PC-3 (cell line): Measurements from ENCODE around the gene SFXN3. TPM values are rescaled to one million over a fixed set of nuclear protein-coding genes. Genes with fewer than 3 reads are reported as not detected.
"Not testable (repeated sequence)": the region's sequence is repeated elsewhere in the genome, so short reads cannot be mapped to it uniquely, and the experiment has no call there.

ENCODE experiments used
- ATAC-seq: fragments of 200-7000 bp; cut with Tn5 transposase; 2 replicates; pipeline ENCODE4 v1.9.1; 2020; ENCODE audit warnings: mild to moderate bottlenecking, moderate library complexity
- BruUV-seq: library from RNA; stranded (reverse); fragments of 400-500 nt; replicated peaks from 2 replicates; lab custom pipeline; 2021; lab: Mats Ljungman, UMichigan
- CTCF ChIA-PET: fragments of 300-600 bp; sonication (Branson Sonifier 250); formaldehyde crosslinking; loops from one replicate; lab custom pipeline; 2022; ENCODE audit warnings: antibody characterized with exemption; lab: Charles Lee
- POLR2A ChIA-PET: fragments of 300-600 bp; sonication (Branson Sonifier 250); formaldehyde crosslinking; loops from one replicate; lab custom pipeline; 2022; ENCODE audit warnings: antibody characterized with exemption; ENCODE audit not compliant: unreplicated experiment; lab: Charles Lee
- DNase-seq: peaks from one replicate; pipeline ENCODE4 v3.0.0-alpha.2; 2015
- H2AFZ ChIP-seq: fragments of 300-600 bp; sonication (generic); 2 replicates; pipeline ENCODE4 v1.6.0; 2016; ENCODE audit warnings: antibody characterized with exemption, low read length
- H3F3A ChIP-seq: fragments of 300-600 bp; sonication (generic); one replicate; pipeline ENCODE4 v1.6.0; 2017; ENCODE audit warnings: antibody characterized with exemption, low read length, control low read depth, mild to moderate bottlenecking; ENCODE audit not compliant: unreplicated experiment
- H3K27ac ChIP-seq: fragments of 300-600 bp; sonication (generic); 2 replicates; pipeline ENCODE4 v1.5.1; 2016; ENCODE audit warnings: mild to moderate bottlenecking, low read length
- H3K27me3 ChIP-seq: fragments of 300-600 bp; sonication (generic); 2 replicates; pipeline ENCODE4 v1.6.1; 2016; ENCODE audit warnings: low read length, mixed read lengths
- H3K36me3 ChIP-seq: fragments of 300-600 bp; sonication (generic); 2 replicates; pipeline ENCODE4 v1.6.1; 2016; ENCODE audit warnings: low read depth, mixed run types, low read length, mixed read lengths
- H3K4me1 ChIP-seq: fragments of 300-600 bp; sonication (generic); 2 replicates; pipeline ENCODE4 v1.5.1; 2016; ENCODE audit warnings: low read length; ENCODE audit not compliant: insufficient read depth
- H3K4me2 ChIP-seq: fragments of 300-600 bp; sonication (generic); 2 replicates; pipeline ENCODE4 v1.6.0; 2016; ENCODE audit warnings: low read length
- H3K4me3 ChIP-seq: fragments of 300-600 bp; sonication (generic); 2 replicates; pipeline ENCODE4 v1.5.1; 2016; ENCODE audit warnings: mild to moderate bottlenecking, low read length, mixed read lengths
- H3K79me2 ChIP-seq: fragments of 300-600 bp; sonication (generic); 2 replicates; pipeline ENCODE4 v1.6.1; 2017; ENCODE audit warnings: low read length, mixed read lengths
- H3K9ac ChIP-seq: fragments of 300-600 bp; sonication (generic); 2 replicates; pipeline ENCODE4 v1.6.0; 2016; ENCODE audit warnings: mild to moderate bottlenecking, low read length
- H3K9me2 ChIP-seq: fragments of 300-600 bp; sonication (generic); replicated peaks from 2 replicates; pipeline ENCODE4 v1.6.1; 2016; ENCODE audit warnings: mixed run types, low read length, mixed read lengths
- H3K9me3 ChIP-seq: fragments of 300-600 bp; sonication (generic); 2 replicates; pipeline ENCODE4 v1.6.1; 2016; ENCODE audit warnings: low read length, mixed read lengths
- H4K20me1 ChIP-seq: fragments of 300-600 bp; sonication (generic); 2 replicates; pipeline ENCODE4 v1.6.1; 2016; ENCODE audit warnings: low read length, mixed read lengths
- EZH2 ChIP-seq: fragments of 300-600 bp; sonication (generic); IDR thresholded peaks from one replicate; pipeline ENCODE4 v1.6.1; 2017; ENCODE audit warnings: antibody characterized with exemption, mild to moderate bottlenecking, low read length; ENCODE audit not compliant: unreplicated experiment
- EZH2phosphoT487 ChIP-seq: fragments of 300-600 bp; sonication (generic); IDR thresholded peaks from 2 replicates; pipeline ENCODE4 v1.6.1; 2018; ENCODE audit warnings: mild to moderate bottlenecking, antibody characterized with exemption, low read length, borderline replicate concordance
- intact Hi-C: fragments of 100-400 bp; cut with micrococcal nuclease; formaldehyde crosslinking; loops from 2 replicates; pipeline ENCODE4 v1.9.0; 2023
- total RNA-seq: library from RNA; depleted of rRNA; stranded (reverse); fragments of >200 nt; gene quantifications from 2 replicates; pipeline ENCODE4 v1.2.3, GENCODE V29; 2014
- TF ChIP-seq, protein P1 (sequence below): fragments of 300-600 bp; sonication (generic); conservative IDR thresholded peaks from 2 replicates; pipeline ENCODE4 v1.5.1; 2017; ENCODE audit warnings: antibody characterized with exemption, low read depth, mild to moderate bottlenecking, low read length

The SFXN3 gene
- total RNA-seq, 1 experiment from 2014 or later = 46.7 TPM

DNA sequence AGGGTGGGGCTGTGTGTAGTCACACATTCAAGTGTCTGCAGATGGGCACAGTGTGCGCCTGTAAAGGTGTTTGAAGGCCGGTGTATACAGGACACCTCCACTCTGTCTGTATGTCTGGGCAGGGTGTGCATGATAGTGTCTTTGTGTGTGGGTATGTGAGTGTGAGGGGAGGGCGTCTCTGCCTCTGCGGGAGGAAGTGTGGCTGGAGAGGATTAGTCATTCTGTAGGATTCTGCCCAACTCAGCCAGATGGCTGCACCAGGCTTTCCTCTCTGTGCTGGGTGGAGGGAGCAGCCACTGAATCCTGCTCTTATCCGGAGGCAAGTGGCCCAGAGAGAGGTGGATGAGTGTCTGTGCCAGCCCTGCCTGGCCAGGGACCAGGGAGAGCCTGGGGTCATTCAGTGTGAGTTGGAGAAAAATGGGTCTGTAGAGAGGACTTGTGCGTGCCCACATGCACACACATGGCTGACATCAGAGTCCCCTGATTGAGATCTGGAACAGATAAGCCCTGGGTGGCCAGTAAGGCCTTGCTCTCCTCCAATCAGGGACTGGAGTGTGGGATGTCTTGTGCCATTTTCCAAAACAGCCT is 1.7 kb downstream of the SFXN3 start:
- POLR2A ChIA-PET = no interaction called here
- H3K4me2 ChIP-seq = peak overlapping the region; percentile 96
- H3F3A ChIP-seq = no peaks in the 10 kb centered on the region
- H3K9ac ChIP-seq = peak overlapping the region; percentile 85
- no peaks in the 10 kb centered on the region for H3K9me2 ChIP-seq
- no peaks in the 10 kb centered on the region for H3K9me3 ChIP-seq
- peak overlapping the region; percentile 95 for H3K27ac ChIP-seq
- peak; percentile 77 for DNase-seq
- TF ChIP-seq EZH2phosphoT487 (no peak), EZH2 (no peak)
- TF ChIP-seq, protein P1, sequence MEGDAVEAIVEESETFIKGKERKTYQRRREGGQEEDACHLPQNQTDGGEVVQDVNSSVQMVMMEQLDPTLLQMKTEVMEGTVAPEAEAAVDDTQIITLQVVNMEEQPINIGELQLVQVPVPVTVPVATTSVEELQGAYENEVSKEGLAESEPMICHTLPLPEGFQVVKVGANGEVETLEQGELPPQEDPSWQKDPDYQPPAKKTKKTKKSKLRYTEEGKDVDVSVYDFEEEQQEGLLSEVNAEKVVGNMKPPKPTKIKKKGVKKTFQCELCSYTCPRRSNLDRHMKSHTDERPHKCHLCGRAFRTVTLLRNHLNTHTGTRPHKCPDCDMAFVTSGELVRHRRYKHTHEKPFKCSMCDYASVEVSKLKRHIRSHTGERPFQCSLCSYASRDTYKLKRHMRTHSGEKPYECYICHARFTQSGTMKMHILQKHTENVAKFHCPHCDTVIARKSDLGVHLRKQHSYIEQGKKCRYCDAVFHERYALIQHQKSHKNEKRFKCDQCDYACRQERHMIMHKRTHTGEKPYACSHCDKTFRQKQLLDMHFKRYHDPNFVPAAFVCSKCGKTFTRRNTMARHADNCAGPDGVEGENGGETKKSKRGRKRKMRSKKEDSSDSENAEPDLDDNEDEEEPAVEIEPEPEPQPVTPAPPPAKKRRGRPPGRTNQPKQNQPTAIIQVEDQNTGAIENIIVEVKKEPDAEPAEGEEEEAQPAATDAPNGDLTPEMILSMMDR = no peak
- peaks cover 8% of the 10 kb centered on the region for H3K4me1 ChIP-seq
- peak overlapping the region; percentile 80 for H2AFZ ChIP-seq
- peaks cover 8% of the 10 kb centered on the region; the same call in 1 of the 2 replicates for H3K36me3 ChIP-seq
- ATAC-seq = peak; percentile 64
- peaks cover 16% of the 10 kb centered on the region for H3K79me2 ChIP-seq
- intact Hi-C loops = no loop called here
- BruUV-seq = TSS peak; percentile 32
- H4K20me1 ChIP-seq = no peaks in the 10 kb centered on the region
- H3K4me3 ChIP-seq = peak overlapping the region; percentile 83
- CTCF ChIA-PET = no interaction called here
- no peaks in the 10 kb centered on the region for H3K27me3 ChIP-seq

DNA sequence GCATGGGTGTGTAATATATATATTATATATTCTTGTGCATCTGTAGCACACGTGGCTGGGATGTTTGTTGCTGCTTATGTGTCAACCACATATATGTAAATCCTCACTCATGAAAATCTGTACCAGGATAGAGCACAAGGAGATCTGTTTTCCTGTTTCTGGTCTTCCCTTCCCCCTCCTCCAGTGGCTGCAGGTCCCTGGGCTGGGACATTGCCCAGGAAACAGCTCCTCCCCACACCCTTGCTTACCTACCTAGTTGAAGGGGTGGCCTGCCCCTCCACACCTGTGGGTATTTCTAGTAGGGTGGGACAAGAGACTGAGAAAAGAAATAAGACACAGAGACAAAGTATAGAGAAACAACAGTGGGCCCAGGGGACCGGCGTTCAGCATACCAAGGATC is 2.2 kb downstream of the SFXN3 start:
- no peaks in the 10 kb centered on the region for H3K9me2 ChIP-seq
- H3K27me3 ChIP-seq = no peaks in the 10 kb centered on the region
- H3K4me1 ChIP-seq = peaks cover 8% of the 10 kb centered on the region
- peaks cover 9% of the 10 kb centered on the region; the same call in 1 of the 2 replicates for H3K36me3 ChIP-seq
- no peaks in the 10 kb centered on the region for H3F3A ChIP-seq
- TF ChIP-seq, protein P1 = no peak
- TF ChIP-seq EZH2 (no peak), EZH2phosphoT487 (no peak)
- no peaks in the 10 kb centered on the region for H4K20me1 ChIP-seq
- DNase-seq (no peak), ATAC-seq (no peak)
- peak overlapping the region; percentile 85 for H3K9ac ChIP-seq
- BruUV-seq = no TSS peak
- ChIA-PET CTCF (no interaction called here), POLR2A (no interaction called here)
- H3K79me2 ChIP-seq = peaks cover 16% of the 10 kb centered on the region
- H3K4me2 ChIP-seq = peak overlapping the region; percentile 96
- H2AFZ ChIP-seq = 0 out of 2 replicates have a peak overlapping the region, but pooled peaks have one; percentile 80
- no peaks in the 10 kb centered on the region for H3K9me3 ChIP-seq
- peak overlapping the region; percentile 95 for H3K27ac ChIP-seq
- intact Hi-C loops = no loop called here
- peak overlapping the region; percentile 83 for H3K4me3 ChIP-seq

GRCh38 chr10:101034404-101034803 is 3.4 kb downstream of the SFXN3 start:
- H3K4me1 ChIP-seq, H3K9me3 ChIP-seq, H3K9ac ChIP-seq, ATAC-seq, H3F3A ChIP-seq, DNase-seq, H3K9me2 ChIP-seq, H3K36me3 ChIP-seq, H3K4me2 ChIP-seq, H4K20me1 ChIP-seq, POLR2A ChIA-PET, CTCF ChIA-PET, H3K27ac ChIP-seq, H3K4me3 ChIP-seq, H3K27me3 ChIP-seq, H2AFZ ChIP-seq, BruUV-seq, intact Hi-C loops: not testable (repeated sequence)
- H3K79me2 ChIP-seq = peaks cover 16% of the 10 kb centered on the region
